ENCODE data around the gene SLC4A8.

The SLC4A8 gene

DNA sequence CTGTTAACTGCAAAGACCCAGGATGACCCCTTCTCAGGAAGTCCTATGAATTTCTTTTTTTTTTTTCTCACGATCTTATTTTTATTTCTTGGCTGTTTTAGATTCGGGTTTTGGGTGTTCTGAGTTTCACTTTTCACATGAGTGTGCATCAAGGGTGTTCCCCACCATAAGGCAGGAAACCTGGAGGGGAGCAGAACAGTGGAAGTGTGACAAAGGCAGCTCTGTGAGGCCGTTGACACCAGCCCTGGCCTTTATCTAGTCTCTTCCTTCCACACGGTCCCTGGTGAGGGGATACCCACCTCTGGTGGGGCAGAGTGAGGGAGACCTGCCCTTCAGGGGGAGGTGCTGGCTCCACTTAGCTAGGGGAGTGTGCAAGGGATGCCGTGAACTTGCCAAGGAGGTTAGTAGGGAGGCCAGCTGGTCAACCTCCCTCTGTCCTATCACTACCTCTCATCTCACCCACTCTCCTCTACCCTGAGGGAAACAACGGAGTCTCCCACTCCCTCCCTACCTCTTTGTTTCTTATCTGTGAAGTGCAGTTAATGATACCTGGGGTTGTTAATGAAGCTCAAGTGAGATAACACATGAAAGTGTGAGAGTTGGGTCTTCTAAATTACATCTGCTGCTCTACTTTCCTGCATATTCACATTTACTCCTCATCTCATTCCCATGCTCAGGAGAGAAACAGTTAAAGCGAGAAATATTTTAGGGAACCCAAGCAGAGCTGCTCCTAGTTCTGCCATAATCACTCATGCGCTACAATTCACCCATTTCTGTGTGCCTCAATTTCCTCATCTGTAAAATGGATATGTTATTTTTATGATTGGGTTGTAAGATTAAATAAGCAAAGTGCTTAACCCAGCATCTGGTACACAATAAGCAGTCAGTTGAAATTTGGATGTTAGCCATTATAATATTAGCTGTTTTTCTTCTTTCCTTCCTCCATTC, 29.1 kb upstream of the SLC4A8 start:
- Histone ChIP-seq H3K4me3 (ENCODE audit: control insufficient read depth in 1 of 7, extremely low read depth in 1 of 7, insufficient read depth in 4 of 7, low read depth in 2 of 7, low read length in 6 of 7) (peak overlapping the region in 4 of 7 experiments; percentile 27 to 65 (median 52)), H3K36me3 (ENCODE audit: control insufficient read depth in 4 of 4, insufficient read depth in 4 of 4, low read length in 3 of 4) (no peaks in the 10 kb centered on the region), H3K4me1 (ENCODE audit: control extremely low read depth in 1 of 4, control insufficient read depth in 4 of 4, insufficient read depth in 4 of 4, low read length in 3 of 4) (peaks cover 9 to 58% (median 50%) of the 10 kb centered on the region in 4 experiments), H3K9me3 (ENCODE audit: control extremely low read depth in 1 of 5, control insufficient read depth in 4 of 5, insufficient read depth in 2 of 5, low read depth in 1 of 5, low read length in 4 of 5) (no peaks in the 10 kb centered on the region), H3K27me3 (replicated peaks in 2 of 5; ENCODE audit: control insufficient read depth in 4 of 5, insufficient read depth in 5 of 5, low read length in 4 of 5) (no peaks in the 10 kb centered on the region), H3K27ac (ENCODE audit: insufficient read depth in 1 of 2, low read depth in 1 of 2, low read length in 2 of 2, poor library complexity in 1 of 2, severe bottlenecking in 2 of 2) (peak overlapping the region in 1 of 2 experiments; percentile 40)
- peak in 2 of 3 donors; percentile 63 to 76 for DNase-seq
- ChIA-PET CTCF (interaction anchor here (0.6 to 1.8 kb wide), 11 partner anchors 9 to 44 kb away, joined by 3 to 12 read pairs (median 3); no protein-coding TSS in a partner anchor), POLR2A (interaction anchor here (0.6 to 0.7 kb wide), 2 partner anchors 14 to 636 kb away, joined by 3 read pairs; no protein-coding TSS in a partner anchor)
- 33% methylated on average over 3 of the region's 8 CpGs for WGBS (ENCODE audit: insufficient coverage)

DNA sequence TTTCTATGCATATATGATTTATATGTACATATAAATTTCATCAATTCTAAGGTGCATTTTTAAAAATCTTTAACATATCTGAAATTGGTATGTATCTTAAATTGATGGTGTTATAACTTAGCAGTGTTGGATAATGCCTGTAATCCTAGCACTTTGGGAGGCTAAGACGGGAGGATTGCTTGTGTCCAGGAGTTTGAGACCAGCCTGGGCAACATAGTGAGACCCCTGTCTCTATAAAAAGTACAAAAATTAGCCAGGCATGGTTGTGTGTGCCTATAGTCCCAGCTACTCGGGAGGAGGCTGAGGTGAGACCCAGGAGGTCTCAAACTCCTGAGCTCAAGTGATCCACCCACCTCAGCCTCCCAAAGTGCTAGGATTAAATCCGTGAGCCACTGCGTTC, 27.0 kb upstream of the SLC4A8 start:
- no peak for DNase-seq
- ChIA-PET POLR2A (no interaction called here), CTCF (interaction anchor here (1.4 to 1.9 kb wide), 2 partner anchors 15 to 17 kb away, joined by 3 to 5 read pairs; no protein-coding TSS in a partner anchor)
- Histone ChIP-seq H3K4me3 (ENCODE audit: control insufficient read depth in 1 of 7, extremely low read depth in 1 of 7, insufficient read depth in 4 of 7, low read depth in 2 of 7, low read length in 6 of 7) (no peak overlapping the region), H3K4me1 (ENCODE audit: control extremely low read depth in 1 of 4, control insufficient read depth in 4 of 4, insufficient read depth in 4 of 4, low read length in 3 of 4) (peaks cover 9 to 42% (median 34%) of the 10 kb centered on the region in 4 experiments), H3K27ac (ENCODE audit: insufficient read depth in 1 of 2, low read depth in 1 of 2, low read length in 2 of 2, poor library complexity in 1 of 2, severe bottlenecking in 2 of 2) (no peak overlapping the region), H3K9me3 (ENCODE audit: control extremely low read depth in 1 of 5, control insufficient read depth in 4 of 5, insufficient read depth in 2 of 5, low read depth in 1 of 5, low read length in 4 of 5) (no peaks in the 10 kb centered on the region), H3K27me3 (replicated peaks in 2 of 5; ENCODE audit: control insufficient read depth in 4 of 5, insufficient read depth in 5 of 5, low read length in 4 of 5) (no peaks in the 10 kb centered on the region), H3K36me3 (ENCODE audit: control insufficient read depth in 4 of 4, insufficient read depth in 4 of 4, low read length in 3 of 4) (no peaks in the 10 kb centered on the region)
- WGBS (ENCODE audit: insufficient coverage) = 92% methylated on average over 3 of the region's 4 CpGs

DNA sequence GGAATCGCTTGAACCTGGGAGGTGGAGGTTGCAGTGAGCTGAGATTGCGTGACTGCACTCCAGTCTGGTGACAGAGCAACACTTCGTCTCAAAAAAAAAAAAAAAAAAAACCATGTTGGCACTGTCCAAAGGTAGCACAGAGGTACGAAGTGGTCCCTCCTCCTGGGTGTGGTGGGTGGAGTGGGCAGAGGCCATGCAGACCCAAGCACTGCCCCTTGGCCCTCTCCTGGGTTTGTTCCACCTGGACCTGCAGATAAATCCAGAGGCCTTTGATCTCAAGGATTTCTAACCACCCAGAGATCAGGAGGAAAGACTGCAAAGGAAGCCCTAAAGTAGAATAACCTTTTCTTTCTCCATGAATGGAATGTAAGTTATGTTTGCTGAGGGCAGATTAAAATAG, 24.7 kb upstream of the SLC4A8 start:
- peaks cover 8 to 38% (median 18%) of the 10 kb centered on the region in 4 experiments for H3K4me1 ChIP-seq (ENCODE audit: control extremely low read depth in 1 of 4, control insufficient read depth in 4 of 4, insufficient read depth in 4 of 4, low read length in 3 of 4)
- no peak for DNase-seq
- ChIA-PET POLR2A (interaction anchor here (0.7 kb wide), 1 partner anchor 441 kb away, joined by 3 read pairs; no protein-coding TSS in a partner anchor), CTCF (interaction anchor here (0.9 to 1.9 kb wide), 4 partner anchors 15 to 132 kb away, joined by 3 to 9 read pairs (median 4); no protein-coding TSS in a partner anchor)
- H3K36me3 ChIP-seq (ENCODE audit: control insufficient read depth in 4 of 4, insufficient read depth in 4 of 4, low read length in 3 of 4) = peaks cover 0 to 1% (median 0%) of the 10 kb centered on the region in 4 experiments
- H3K27me3 ChIP-seq (replicated peaks in 2 of 5; ENCODE audit: control insufficient read depth in 4 of 5, insufficient read depth in 5 of 5, low read length in 4 of 5) = no peaks in the 10 kb centered on the region
- no peak overlapping the region for H3K4me3 ChIP-seq (ENCODE audit: control insufficient read depth in 1 of 7, extremely low read depth in 1 of 7, insufficient read depth in 4 of 7, low read depth in 2 of 7, low read length in 6 of 7)
- H3K27ac ChIP-seq (ENCODE audit: insufficient read depth in 1 of 2, low read depth in 1 of 2, low read length in 2 of 2, poor library complexity in 1 of 2, severe bottlenecking in 2 of 2) = no peak overlapping the region
- H3K9me3 ChIP-seq (ENCODE audit: control extremely low read depth in 1 of 5, control insufficient read depth in 4 of 5, insufficient read depth in 2 of 5, low read depth in 1 of 5, low read length in 4 of 5) = no peaks in the 10 kb centered on the region
- WGBS (ENCODE audit: insufficient coverage) = 100% methylated on average over 1 of the region's 4 CpGs

DNA sequence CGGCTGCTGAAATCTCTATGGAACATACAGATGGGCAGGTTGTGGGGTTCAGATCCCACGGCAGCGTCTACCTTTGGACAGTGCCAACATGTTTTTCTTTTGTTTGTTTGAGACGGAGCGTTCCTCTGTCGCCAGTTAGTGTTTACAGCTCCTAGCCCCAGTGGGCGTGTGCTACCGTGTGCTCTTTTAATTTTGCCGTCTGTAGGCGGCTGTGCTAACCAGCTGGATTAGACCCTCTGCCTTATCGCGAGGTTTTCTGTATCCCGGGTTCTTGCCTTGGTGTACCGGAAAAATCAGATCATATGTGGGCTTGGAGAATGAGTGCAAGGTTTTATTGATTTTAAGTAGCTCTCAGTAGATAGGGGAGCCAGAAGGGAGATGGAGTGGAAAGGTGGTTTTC, 23.6 kb upstream of the SLC4A8 start:
- no peak for DNase-seq
- no peak overlapping the region for H3K4me3 ChIP-seq (ENCODE audit: control insufficient read depth in 1 of 7, extremely low read depth in 1 of 7, insufficient read depth in 4 of 7, low read depth in 2 of 7, low read length in 6 of 7)
- no peaks in the 10 kb centered on the region for H3K27me3 ChIP-seq (replicated peaks in 2 of 5; ENCODE audit: control insufficient read depth in 4 of 5, insufficient read depth in 5 of 5, low read length in 4 of 5)
- no peaks in the 10 kb centered on the region for H3K9me3 ChIP-seq (ENCODE audit: control extremely low read depth in 1 of 5, control insufficient read depth in 4 of 5, insufficient read depth in 2 of 5, low read depth in 1 of 5, low read length in 4 of 5)
- WGBS (ENCODE audit: insufficient coverage) = 96% methylated on average over 14 of the region's 14 CpGs
- CTCF ChIA-PET = interaction anchor here (0.6 to 1.9 kb wide), 3 partner anchors 9 to 486 kb away, joined by 3 to 9 read pairs (median 3); no protein-coding TSS in a partner anchor
- H3K27ac ChIP-seq (ENCODE audit: insufficient read depth in 1 of 2, low read depth in 1 of 2, low read length in 2 of 2, poor library complexity in 1 of 2, severe bottlenecking in 2 of 2) = no peak overlapping the region
- peaks cover 0 to 1% (median 0%) of the 10 kb centered on the region in 4 experiments for H3K36me3 ChIP-seq (ENCODE audit: control insufficient read depth in 4 of 4, insufficient read depth in 4 of 4, low read length in 3 of 4)
- H3K4me1 ChIP-seq (ENCODE audit: control extremely low read depth in 1 of 4, control insufficient read depth in 4 of 4, insufficient read depth in 4 of 4, low read length in 3 of 4) = peaks cover 2 to 26% (median 8%) of the 10 kb centered on the region in 4 experiments
- POLR2A ChIA-PET = interaction anchor here (0.6 kb wide), 1 partner anchor 13 kb away, joined by 3 read pairs; no protein-coding TSS in a partner anchor

DNA sequence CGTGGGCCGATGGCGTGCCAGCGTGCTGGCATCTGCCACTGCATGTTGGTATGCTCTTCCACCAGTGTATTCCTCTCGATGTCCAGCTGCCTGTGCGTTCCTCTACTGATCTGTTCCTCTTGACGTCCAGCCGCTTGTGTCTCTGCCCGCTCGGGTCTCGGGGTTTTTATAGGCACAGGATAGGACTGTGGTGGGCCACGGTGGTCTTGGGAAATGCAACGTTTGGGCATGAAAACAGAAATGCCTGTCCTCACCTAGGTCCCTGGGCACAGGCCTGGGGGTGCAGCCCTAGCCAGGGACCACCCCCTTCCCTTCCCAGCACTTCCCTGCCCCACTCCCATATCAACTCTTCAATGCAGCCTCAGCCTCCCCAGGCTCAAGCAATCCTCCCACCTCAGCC, 23.1 kb upstream of the SLC4A8 start:
- H3K36me3 ChIP-seq (ENCODE audit: control insufficient read depth in 4 of 4, insufficient read depth in 4 of 4, low read length in 3 of 4) = peaks cover 0 to 1% (median 0%) of the 10 kb centered on the region in 4 experiments
- H3K27ac ChIP-seq (ENCODE audit: insufficient read depth in 1 of 2, low read depth in 1 of 2, low read length in 2 of 2, poor library complexity in 1 of 2, severe bottlenecking in 2 of 2) = no peak overlapping the region
- 97% methylated on average over 12 of the region's 13 CpGs for WGBS (ENCODE audit: insufficient coverage)
- no peak overlapping the region for H3K4me3 ChIP-seq (ENCODE audit: control insufficient read depth in 1 of 7, extremely low read depth in 1 of 7, insufficient read depth in 4 of 7, low read depth in 2 of 7, low read length in 6 of 7)
- H3K9me3 ChIP-seq (ENCODE audit: control extremely low read depth in 1 of 5, control insufficient read depth in 4 of 5, insufficient read depth in 2 of 5, low read depth in 1 of 5, low read length in 4 of 5) = no peaks in the 10 kb centered on the region
- CTCF ChIA-PET = interaction anchor here (0.6 to 1.9 kb wide), 9 partner anchors 9 to 485 kb away, joined by 3 to 9 read pairs (median 3); no protein-coding TSS in a partner anchor
- H3K4me1 ChIP-seq (ENCODE audit: control extremely low read depth in 1 of 4, control insufficient read depth in 4 of 4, insufficient read depth in 4 of 4, low read length in 3 of 4) = peaks cover 0 to 24% (median 6%) of the 10 kb centered on the region in 4 experiments
- no peaks in the 10 kb centered on the region for H3K27me3 ChIP-seq (replicated peaks in 2 of 5; ENCODE audit: control insufficient read depth in 4 of 5, insufficient read depth in 5 of 5, low read length in 4 of 5)
- no peak for DNase-seq
- POLR2A ChIA-PET = interaction anchor here (0.6 kb wide), 2 partner anchors 13 to 21 kb away, joined by 3 read pairs; no protein-coding TSS in a partner anchor

DNA sequence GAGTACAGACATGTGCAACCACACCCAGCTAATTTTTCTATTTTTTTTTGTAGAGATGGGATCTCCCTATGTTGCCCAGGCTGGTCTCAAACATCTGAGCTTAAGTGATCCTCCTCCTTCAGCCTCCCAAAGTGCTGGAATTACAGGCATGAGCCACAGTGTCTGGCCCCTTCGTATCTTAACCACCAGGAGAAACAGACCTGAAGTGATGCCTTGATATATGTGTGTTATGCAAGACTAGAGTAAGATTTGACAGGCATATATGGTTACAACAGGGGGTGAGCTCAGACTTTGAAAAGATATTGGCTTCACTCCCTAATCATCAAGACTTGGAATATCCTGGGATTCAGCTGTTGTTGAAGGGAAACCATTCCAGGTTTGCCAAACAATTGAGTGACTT, 22.7 kb upstream of the SLC4A8 start:
- CTCF ChIA-PET = interaction anchor here (0.6 to 1.7 kb wide), 7 partner anchors 8 to 130 kb away, joined by 3 to 8 read pairs (median 3); no protein-coding TSS in a partner anchor
- H3K27me3 ChIP-seq (replicated peaks in 2 of 5; ENCODE audit: control insufficient read depth in 4 of 5, insufficient read depth in 5 of 5, low read length in 4 of 5) = no peaks in the 10 kb centered on the region

More for the DNA sequence above, 22.7 kb upstream of the SLC4A8 start:
- peaks cover 0 to 1% (median 0%) of the 10 kb centered on the region in 4 experiments for H3K36me3 ChIP-seq (ENCODE audit: control insufficient read depth in 4 of 4, insufficient read depth in 4 of 4, low read length in 3 of 4)
- WGBS (ENCODE audit: insufficient coverage) = no CpG with 5 or more reads among the region's 1 CpG
- no peak overlapping the region for H3K4me3 ChIP-seq (ENCODE audit: control insufficient read depth in 1 of 7, extremely low read depth in 1 of 7, insufficient read depth in 4 of 7, low read depth in 2 of 7, low read length in 6 of 7)
- POLR2A ChIA-PET = interaction anchor here (0.6 kb wide), 1 partner anchor 21 kb away, joined by 3 read pairs; no protein-coding TSS in a partner anchor
- peaks cover 0 to 28% (median 6%) of the 10 kb centered on the region in 4 experiments for H3K4me1 ChIP-seq (ENCODE audit: control extremely low read depth in 1 of 4, control insufficient read depth in 4 of 4, insufficient read depth in 4 of 4, low read length in 3 of 4)
- no peak for DNase-seq
- no peak overlapping the region for H3K27ac ChIP-seq (ENCODE audit: insufficient read depth in 1 of 2, low read depth in 1 of 2, low read length in 2 of 2, poor library complexity in 1 of 2, severe bottlenecking in 2 of 2)
- H3K9me3 ChIP-seq (ENCODE audit: control extremely low read depth in 1 of 5, control insufficient read depth in 4 of 5, insufficient read depth in 2 of 5, low read depth in 1 of 5, low read length in 4 of 5) = no peaks in the 10 kb centered on the region

Data from common myeloid progenitor, CD34-positive (primary cell).